Parathyroid adenoma (tissue), 2 donors: ENCODE measurements around the gene MRPL36.

ENCODE experiments used
- H2AFZ ChIP-seq: fragments of 300-600 bp; sonication (generic); one replicate; pipeline ENCODE4 v1.7.0; 2017; ENCODE audit warnings: antibody characterized with exemption, mild to moderate bottlenecking
- H3K27ac ChIP-seq: fragments of 300-600 bp; sonication (generic); one replicate; pipeline ENCODE4 v1.7.0; 2017
- H3K27me3 ChIP-seq: fragments of 300-600 bp; sonication (generic); one replicate; pipeline ENCODE4 v1.7.0; 2017; ENCODE audit warnings: low read length; ENCODE audit not compliant: control insufficient read depth, insufficient read depth
- H3K36me3 ChIP-seq: fragments of 300-600 bp; sonication (generic); one replicate; pipeline ENCODE4 v1.7.0; 2017; ENCODE audit warnings: low read length; ENCODE audit not compliant: control insufficient read depth, insufficient read depth
- H3K4me1 ChIP-seq: fragments of 300-600 bp; sonication (generic); one replicate; pipeline ENCODE4 v1.7.0; 2017; ENCODE audit warnings: control low read depth
- H3K4me2 ChIP-seq: fragments of 300-600 bp; sonication (generic); one replicate; pipeline ENCODE4 v1.7.0; 2017; ENCODE audit warnings: low read length
- H3K4me3 ChIP-seq: fragments of 300-600 bp; sonication (generic); one replicate; pipeline ENCODE4 v1.7.0; 2017; ENCODE audit warnings: low read depth, low read length
- H3K79me2 ChIP-seq: fragments of 300-600 bp; sonication (generic); one replicate; pipeline ENCODE4 v1.7.0; 2017; ENCODE audit warnings: control low read depth
- H3K9ac ChIP-seq: fragments of 300-600 bp; sonication (generic); one replicate; pipeline ENCODE4 v1.7.0; 2017; ENCODE audit warnings: mild to moderate bottlenecking
- H3K9me3 ChIP-seq: fragments of 300-600 bp; sonication (generic); one replicate; pipeline ENCODE4 v1.7.0; 2017; ENCODE audit warnings: low read length; ENCODE audit not compliant: control insufficient read depth
- TF ChIP-seq, protein P1 (sequence below): fragments of 300-600 bp; sonication (generic); IDR thresholded peaks from one replicate; pipeline ENCODE4 v1.7.0; 2017; ENCODE audit warnings: antibody characterized with exemption, mild to moderate bottlenecking
- donor health status: primary hyperparathyroidism.

Gene MRPL36

DNA sequence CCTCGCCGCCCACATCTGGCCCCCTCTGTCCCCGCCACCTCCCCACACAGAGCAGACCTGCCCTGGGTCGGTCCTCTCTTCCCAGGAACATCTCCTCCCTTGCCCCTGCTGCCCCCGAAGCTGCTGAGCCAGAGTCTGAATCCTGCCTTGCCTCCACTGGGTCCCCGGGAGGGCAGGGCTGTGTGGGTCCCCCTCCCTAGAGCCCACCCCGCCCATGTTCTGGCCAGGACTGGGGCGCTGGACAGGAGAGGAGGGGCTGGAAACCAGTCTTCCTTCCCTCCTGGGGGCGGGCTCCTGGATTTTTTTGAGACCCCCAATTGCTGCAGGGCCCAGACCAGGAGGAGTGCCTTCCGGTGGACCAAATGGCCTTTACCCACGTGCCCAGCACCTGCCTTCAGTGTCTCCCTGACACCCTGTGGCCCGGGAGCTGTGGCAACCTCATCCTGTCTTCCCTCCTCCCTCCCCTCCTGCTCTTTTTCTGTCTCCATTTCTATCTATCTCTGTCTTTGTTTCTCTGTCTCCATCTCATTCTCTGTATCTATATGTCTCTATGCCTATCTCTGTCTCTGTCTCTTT is 12.1 kb downstream of the MRPL36 start:
- no peak overlapping the region for H3K9ac ChIP-seq
- H3K4me1 ChIP-seq, result no peaks in the 10 kb centered on the region
- H3K4me3 ChIP-seq, result no peak overlapping the region
- TF ChIP-seq, protein P1, sequence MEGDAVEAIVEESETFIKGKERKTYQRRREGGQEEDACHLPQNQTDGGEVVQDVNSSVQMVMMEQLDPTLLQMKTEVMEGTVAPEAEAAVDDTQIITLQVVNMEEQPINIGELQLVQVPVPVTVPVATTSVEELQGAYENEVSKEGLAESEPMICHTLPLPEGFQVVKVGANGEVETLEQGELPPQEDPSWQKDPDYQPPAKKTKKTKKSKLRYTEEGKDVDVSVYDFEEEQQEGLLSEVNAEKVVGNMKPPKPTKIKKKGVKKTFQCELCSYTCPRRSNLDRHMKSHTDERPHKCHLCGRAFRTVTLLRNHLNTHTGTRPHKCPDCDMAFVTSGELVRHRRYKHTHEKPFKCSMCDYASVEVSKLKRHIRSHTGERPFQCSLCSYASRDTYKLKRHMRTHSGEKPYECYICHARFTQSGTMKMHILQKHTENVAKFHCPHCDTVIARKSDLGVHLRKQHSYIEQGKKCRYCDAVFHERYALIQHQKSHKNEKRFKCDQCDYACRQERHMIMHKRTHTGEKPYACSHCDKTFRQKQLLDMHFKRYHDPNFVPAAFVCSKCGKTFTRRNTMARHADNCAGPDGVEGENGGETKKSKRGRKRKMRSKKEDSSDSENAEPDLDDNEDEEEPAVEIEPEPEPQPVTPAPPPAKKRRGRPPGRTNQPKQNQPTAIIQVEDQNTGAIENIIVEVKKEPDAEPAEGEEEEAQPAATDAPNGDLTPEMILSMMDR, result no peak
- H2AFZ ChIP-seq, result no peak overlapping the region
- H3K27me3 ChIP-seq, result no peaks in the 10 kb centered on the region
- H3K36me3 ChIP-seq, result no peaks in the 10 kb centered on the region
- no peak overlapping the region for H3K4me2 ChIP-seq
- no peak overlapping the region for H3K27ac ChIP-seq
- H3K79me2 ChIP-seq, result no peaks in the 10 kb centered on the region
- no peaks in the 10 kb centered on the region for H3K9me3 ChIP-seq

DNA sequence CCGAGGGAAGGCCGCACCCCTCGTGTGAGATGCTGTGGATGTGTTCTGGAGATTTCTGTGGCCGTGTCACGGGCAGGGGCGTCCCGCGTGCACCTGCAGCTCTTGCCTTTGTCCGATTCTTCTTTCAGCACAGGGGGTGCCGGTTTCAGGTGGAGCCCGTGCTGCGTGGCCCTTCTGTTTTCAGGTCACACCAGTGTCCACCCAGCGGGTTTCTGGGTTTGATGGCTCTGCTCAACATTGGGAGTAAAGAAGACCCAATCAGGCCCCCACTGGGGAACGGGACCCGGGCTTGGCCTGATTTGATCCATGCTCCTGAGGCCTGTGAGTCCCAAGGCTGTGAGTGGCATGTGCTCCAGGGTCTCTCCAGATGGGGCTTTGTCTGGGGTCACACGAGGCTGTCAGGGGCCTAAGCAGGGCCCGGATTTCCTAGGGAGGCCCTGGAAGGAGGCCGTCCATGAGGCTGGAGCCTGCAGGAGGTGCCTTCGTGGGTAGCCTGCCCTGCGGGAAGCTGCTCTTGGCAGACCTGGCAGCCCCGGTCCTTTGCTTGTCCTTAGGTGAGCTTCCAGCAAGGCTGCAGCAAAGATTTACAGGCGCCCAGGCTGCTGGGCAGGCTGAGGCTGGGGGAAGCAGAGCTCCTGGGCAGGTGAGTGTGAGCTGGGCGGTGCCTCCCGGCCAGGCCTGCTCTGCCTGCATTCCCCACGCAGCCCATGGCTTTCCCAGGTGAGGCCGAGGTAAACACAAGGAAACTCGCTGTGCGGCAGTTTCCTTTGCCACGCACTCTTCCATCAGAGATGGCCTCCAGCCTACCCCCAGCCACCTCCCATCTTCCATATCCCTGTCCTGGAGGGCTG is 12.8 kb downstream of the MRPL36 start:
- Histone ChIP-seq H3K4me3 (no peak overlapping the region), H3K9me3 (no peaks in the 10 kb centered on the region), H3K27me3 (no peaks in the 10 kb centered on the region), H3K79me2 (no peaks in the 10 kb centered on the region), H3K4me1 (no peaks in the 10 kb centered on the region), H3K36me3 (no peaks in the 10 kb centered on the region), H3K27ac (no peak overlapping the region), H3K9ac (no peak overlapping the region), H3K4me2 (no peak overlapping the region), H2AFZ (no peak overlapping the region)
- TF ChIP-seq, protein P1, result no peak

DNA sequence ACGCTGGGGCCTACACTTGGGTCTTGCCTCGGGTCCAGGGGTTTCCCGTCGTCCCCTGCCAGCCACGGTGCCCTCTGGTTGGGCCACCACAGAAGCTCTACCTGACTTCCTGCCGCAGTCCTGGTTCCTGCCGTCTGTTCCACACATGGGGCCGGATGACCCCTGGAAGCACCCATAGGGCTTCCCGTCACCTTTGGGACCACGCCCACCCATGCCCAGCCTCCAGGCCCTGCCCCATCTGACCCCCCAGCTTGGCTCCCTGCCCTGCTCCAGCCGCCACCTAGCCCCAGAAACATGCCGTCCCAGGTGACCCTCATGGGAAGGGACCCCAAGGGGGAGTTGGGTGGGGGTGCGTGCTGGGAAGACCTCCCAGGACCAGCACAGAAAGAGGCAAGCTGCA is 13.7 kb downstream of the MRPL36 start:
- no peak overlapping the region for H3K4me3 ChIP-seq
- H3K9ac ChIP-seq, result no peak overlapping the region
- H3K27ac ChIP-seq, result no peak overlapping the region
- H3K4me2 ChIP-seq, result no peak overlapping the region
- H3K79me2 ChIP-seq, result no peaks in the 10 kb centered on the region
- H2AFZ ChIP-seq, result no peak overlapping the region
- no peaks in the 10 kb centered on the region for H3K36me3 ChIP-seq
- no peaks in the 10 kb centered on the region for H3K27me3 ChIP-seq
- H3K4me1 ChIP-seq, result no peaks in the 10 kb centered on the region
- no peaks in the 10 kb centered on the region for H3K9me3 ChIP-seq
- TF ChIP-seq, protein P1, result no peak

DNA sequence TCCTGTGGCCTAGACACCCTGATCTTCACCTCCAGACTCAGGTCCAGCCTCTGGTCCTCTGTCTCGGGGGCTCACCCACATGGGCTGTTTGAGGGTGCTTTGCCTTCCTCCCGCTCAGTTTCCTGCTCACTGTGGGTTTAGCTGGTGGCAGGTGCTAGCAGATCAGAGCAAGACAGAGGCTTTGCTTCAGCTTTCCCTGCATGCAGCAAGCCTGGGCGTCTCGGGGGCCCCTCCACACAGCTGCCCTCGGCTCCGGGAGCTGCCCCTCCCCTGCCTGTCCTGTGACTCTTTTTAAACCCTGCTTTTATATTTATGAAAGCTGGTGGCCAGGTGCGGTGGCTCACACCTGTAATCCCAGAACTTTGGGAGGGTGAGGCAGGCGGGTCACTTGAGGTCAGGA is 14.6 kb downstream of the MRPL36 start:
- Histone ChIP-seq H3K27me3 (no peaks in the 10 kb centered on the region), H3K4me3 (no peak overlapping the region), H3K4me1 (no peaks in the 10 kb centered on the region), H3K9me3 (no peaks in the 10 kb centered on the region), H3K4me2 (no peak overlapping the region), H2AFZ (no peak overlapping the region), H3K9ac (no peak overlapping the region), H3K36me3 (no peaks in the 10 kb centered on the region), H3K79me2 (no peaks in the 10 kb centered on the region), H3K27ac (no peak overlapping the region)
- TF ChIP-seq, protein P1, result no peak
